Body of pancreas (tissue), 4 donors: Measurements from ENCODE around the gene SPIN3. TPM values are rescaled to one million over a fixed set of nuclear protein-coding genes. Genes with fewer than 3 reads are reported as not detected.
A peak's percentile ranks its signal among the peaks of the same experiment; 100 is the strongest.
"Not testable (repeated sequence)": the region's sequence is repeated elsewhere in the genome, so short reads cannot be mapped to it uniquely, and the experiment has no call there.

Source experiments
- ATAC-seq: fragments of 150-250 bp; one replicate; pipeline ENCODE4 v1.9.1; 2016
- DNase-seq, 4 donors: peaks; one replicate each; pipeline ENCODE4 v3.0.0-alpha.2; 2019
- H3K27ac ChIP-seq, 4 donors: fragments of 200-600 bp; sonication (generic); 1 replicate in 3 of 4; 2 replicates in 1 of 4; pipeline versions ENCODE4 v1.5.1 to v1.6.1; 2016 to 2019; ENCODE audit warnings: mild to moderate bottlenecking in 1 of 4, mixed read lengths in 1 of 4, moderate library complexity in 1 of 4
- H3K27me3 ChIP-seq, 2 donors: fragments of 200-600 bp; sonication (generic); one replicate each; pipeline ENCODE4 v1.6.0; 2016; ENCODE audit warnings: mild to moderate bottlenecking in 1 of 2
- H3K36me3 ChIP-seq, 2 donors: fragments of 200-600 bp; sonication (generic); replicated peaks in 1 of 2; 2 replicates each; pipeline ENCODE4 v1.5.1; 2016; ENCODE audit warnings: low read depth in 2 of 2; ENCODE audit not compliant: insufficient read depth in 1 of 2
- H3K4me1 ChIP-seq: fragments of 200-600 bp; sonication (generic); one replicate; pipeline ENCODE4 v1.6.0; 2016
- H3K4me3 ChIP-seq, 2 donors: fragments of 200-600 bp; sonication (generic); 1 replicate in 1 of 2; 2 replicates in 1 of 2; pipeline ENCODE4 v1.5.1; 2016 to 2019
- H3K9me3 ChIP-seq, 3 donors: fragments of 200-600 bp; sonication (generic); 1 replicate in 2 of 3; 2 replicates in 1 of 3; pipeline ENCODE4 v1.5.1; 2016
- CTCF ChIP-seq, 7 experiments: fragments of 450-650 bp in 4 of 7; fragments of 200-600 bp in 3 of 7; sonication (generic) in 3 of 7; IDR thresholded peaks; one replicate each; pipeline ENCODE4 v1.5.1; 2016 to 2019; ENCODE audit warnings: antibody characterized with exemption in 7 of 7
- POLR2A ChIP-seq, 3 donors: fragments of 450-650 bp; IDR thresholded peaks; one replicate each; pipeline ENCODE4 v1.6.1; 2016; ENCODE audit warnings: antibody characterized with exemption in 3 of 3, mild to moderate bottlenecking in 2 of 3
- WGBS, 2 donors: methylation state at CpG; one replicate each; pipeline ENCODE4 v1.1.5; 2017; 5-methylcytosine and 5-hydroxymethylcytosine counted together
- intact Hi-C: fragments of 100-400 bp; cut with DNase I; formaldehyde crosslinking; loops from one replicate; pipeline ENCODE4 v1.15.1; 2023
- total RNA-seq, 2 donors: library from RNA; depleted of rRNA; stranded (reverse); fragments of >200 nt; gene quantifications; one replicate each; pipeline ENCODE4 v1.1.0, GENCODE V29; 2016

Gene SPIN3
- total RNA-seq, 2 donors from 2014 or later = 13.2 to 19.1 TPM

DNA sequence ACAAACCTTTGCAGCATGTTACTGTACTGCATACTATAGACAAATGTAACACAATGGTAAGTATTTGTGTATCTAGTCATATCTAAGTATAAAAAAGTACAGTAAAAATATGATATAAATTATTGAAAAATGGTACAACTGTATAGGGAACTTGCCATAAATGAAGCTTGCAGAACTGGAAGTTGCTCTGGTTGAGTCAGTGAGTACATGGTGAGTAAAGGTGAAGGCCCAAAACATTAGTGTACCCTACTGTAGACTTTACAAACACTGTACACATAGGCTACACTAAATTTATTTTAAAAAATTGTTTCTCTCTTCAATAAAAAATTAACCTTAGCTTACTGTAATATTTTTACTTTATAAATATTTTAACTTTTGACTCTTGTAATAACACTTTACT lies 25.8 kb downstream of the SPIN3 start:
- no peaks in the 10 kb centered on the region for H3K4me1 ChIP-seq
- H3K9me3 ChIP-seq = no peaks in the 10 kb centered on the region
- H3K27ac ChIP-seq = no peak overlapping the region
- no peak for DNase-seq
- intact Hi-C loops = no loop called here
- no peaks in the 10 kb centered on the region for H3K36me3 ChIP-seq
- ATAC-seq = no peak
- no peak overlapping the region for H3K4me3 ChIP-seq
- TF ChIP-seq POLR2A (IDR thresholded peaks at IDR 0.05) (no peak), CTCF (IDR thresholded peaks at IDR 0.05) (no peak)
- no peaks in the 10 kb centered on the region for H3K27me3 ChIP-seq

- ATAC-seq (no peak), DNase-seq (no peak)
- intact Hi-C loops = no loop called here
- no peak for TF ChIP-seq CTCF (IDR thresholded peaks at IDR 0.05)
- no peak for TF ChIP-seq POLR2A (IDR thresholded peaks at IDR 0.05)
- Histone ChIP-seq H3K27ac (no peak overlapping the region), H3K9me3 (no peaks in the 10 kb centered on the region), H3K36me3 (no peaks in the 10 kb centered on the region), H3K4me3 (no peak overlapping the region), H3K27me3 (no peaks in the 10 kb centered on the region), H3K4me1 (no peaks in the 10 kb centered on the region)
- WGBS, 2 donors = 88 to 96% methylated on average over 1 of the region's 1 CpG
Measured at GRCh38 chrX:56968980-56969379, 26.4 kb downstream of the SPIN3 start.

DNA sequence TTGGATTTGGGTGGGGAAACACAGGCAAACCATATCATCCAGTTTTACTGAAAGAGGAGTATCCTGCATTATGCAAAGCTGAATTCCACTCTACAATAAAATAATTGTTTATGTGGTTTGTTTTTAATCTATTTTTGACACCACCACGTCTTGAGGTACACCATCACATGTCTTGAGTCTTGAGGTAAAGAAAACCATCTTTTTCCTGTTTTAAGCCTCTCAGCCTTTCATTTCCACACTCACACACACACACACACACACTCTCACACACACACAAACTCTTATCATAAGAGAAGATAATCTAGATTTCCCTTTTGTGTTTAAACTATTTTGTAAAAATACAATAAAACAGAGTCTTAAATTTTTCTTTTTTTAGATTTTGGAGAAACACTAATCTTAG lies 32.0 kb downstream of the SPIN3 start:
- no peak for TF ChIP-seq CTCF (IDR thresholded peaks at IDR 0.05)
- no peak for TF ChIP-seq POLR2A (IDR thresholded peaks at IDR 0.05)
- Histone ChIP-seq H3K4me3 (no peak overlapping the region), H3K9me3 (no peaks in the 10 kb centered on the region), H3K27me3 (no peaks in the 10 kb centered on the region), H3K4me1 (no peaks in the 10 kb centered on the region), H3K36me3 (no peaks in the 10 kb centered on the region), H3K27ac (no peak overlapping the region)
- DNase-seq (no peak), ATAC-seq (no peak)
- WGBS, 2 donors = 75 to 100% methylated on average over 1 of the region's 1 CpG
- intact Hi-C loops = no loop called here

GRCh38 chrX:56947699-56948098 lies 47.6 kb downstream of the SPIN3 start:
- no peak for DNase-seq
- ATAC-seq = no peak
- 89 to 100% methylated on average over 3 of the region's 3 CpGs for WGBS, 2 donors

GRCh38 chrX:56946201-56946600 lies 49.1 kb downstream of the SPIN3 start:
- H3K36me3 ChIP-seq, H3K27me3 ChIP-seq, H3K4me1 ChIP-seq, intact Hi-C loops, H3K4me3 ChIP-seq, H3K9me3 ChIP-seq, ATAC-seq: not testable (repeated sequence)
- 19 to 21% methylated on average over 2 of the region's 2 CpGs for WGBS, 2 donors
- H3K27ac ChIP-seq = peak overlapping the region in 1 of 4 donors; percentile 45
- peak; percentile 19 to 76 (median 68) for DNase-seq

More at GRCh38 chrX:56947699-56948098, 47.6 kb downstream of the SPIN3 start:
- no peaks in the 10 kb centered on the region for H3K9me3 ChIP-seq
- no peaks in the 10 kb centered on the region for H3K36me3 ChIP-seq
- H3K4me1 ChIP-seq = no peaks in the 10 kb centered on the region
- no peaks in the 10 kb centered on the region for H3K27me3 ChIP-seq
- no peak overlapping the region for H3K4me3 ChIP-seq
- H3K27ac ChIP-seq = no peak overlapping the region
- TF ChIP-seq POLR2A (IDR thresholded peaks at IDR 0.05) (no peak), CTCF (IDR thresholded peaks at IDR 0.05) (no peak)
- intact Hi-C loops = no loop called here

- H3K4me1 ChIP-seq, H3K4me3 ChIP-seq, intact Hi-C loops, H3K27me3 ChIP-seq, ATAC-seq, H3K9me3 ChIP-seq, H3K36me3 ChIP-seq, H3K27ac ChIP-seq, DNase-seq: not testable (repeated sequence)
- 67 to 68% methylated on average over 4 of the region's 4 CpGs for WGBS, 2 donors
Measured at GRCh38 chrX:56945226-56945625, 50.1 kb downstream of the SPIN3 start.
